HL-60 (cell line): ENCODE measurements around the gene ZFYVE26.

Experiments used
- DNase-seq, 2 experiments: peaks; one replicate each; pipeline ENCODE4 v3.0.0-alpha.2; 2010 to 2020; ENCODE audit warnings: low read depth in 1 of 2, low spot score in 1 of 2
- H3K27ac ChIP-seq: fragments of 250-450 bp; sonication (Bioruptor Pico); replicated peaks from 2 replicates; pipeline ENCODE4 v1.5.1; 2020; ENCODE audit warnings: mild to moderate bottlenecking, moderate library complexity
- H3K27me3 ChIP-seq: fragments of 250-450 bp; sonication (Bioruptor Pico); 2 replicates; pipeline ENCODE4 v1.5.1; 2021; ENCODE audit warnings: mild to moderate bottlenecking, moderate library complexity; ENCODE audit not compliant: insufficient read depth, poor library complexity, severe bottlenecking
- H3K4me3 ChIP-seq: replicated peaks from 2 replicates; pipeline ENCODE4 v1.5.1; 2011; ENCODE audit warnings: mild to moderate bottlenecking, control low read depth, low read length; ENCODE audit not compliant: insufficient read depth
- CTCF ChIP-seq: IDR thresholded peaks from one replicate; pipeline ENCODE4 v1.5.1; 2011; ENCODE audit warnings: low read length, control low read depth, inconsistent platforms; ENCODE audit not compliant: insufficient read depth
- GABPA ChIP-seq: IDR thresholded peaks from 2 replicates; pipeline ENCODE4 v1.6.1; 2012; ENCODE audit warnings: low read depth
- POLR2AphosphoS5 ChIP-seq: IDR thresholded peaks from 2 replicates; pipeline ENCODE4 v1.6.1; 2012; ENCODE audit warnings: low read depth
- REST ChIP-seq: IDR thresholded peaks from 2 replicates; pipeline ENCODE4 v1.6.1; 2012; ENCODE audit warnings: low read depth; ENCODE audit not compliant: insufficient replicate concordance
- SPI1 ChIP-seq: IDR thresholded peaks from 2 replicates; pipeline ENCODE4 v1.6.1; 2012; ENCODE audit warnings: low read depth, mild to moderate bottlenecking, borderline replicate concordance

ZFYVE26 gene

GRCh38 chr14:67748312-67748711 is 68.1 kb downstream of the ZFYVE26 start:
- no peak for TF ChIP-seq CTCF
- no peak for TF ChIP-seq POLR2AphosphoS5
- no peak for TF ChIP-seq SPI1
- no peak for TF ChIP-seq GABPA
- no peak for TF ChIP-seq REST
- H3K27ac ChIP-seq, result no peak overlapping the region
- H3K27me3 ChIP-seq, result no peaks in the 10 kb centered on the region
- H3K4me3 ChIP-seq, result no peak overlapping the region
- no peak for DNase-seq

GRCh38 chr14:67746927-67747326 is 69.5 kb downstream of the ZFYVE26 start:
- DNase-seq, result no peak
- no peak overlapping the region for H3K4me3 ChIP-seq
- no peaks in the 10 kb centered on the region for H3K27me3 ChIP-seq
- no peak for TF ChIP-seq SPI1
- no peak for TF ChIP-seq REST
- TF ChIP-seq POLR2AphosphoS5, result no peak
- TF ChIP-seq CTCF, result no peak
- TF ChIP-seq GABPA, result no peak
- H3K27ac ChIP-seq, result no peak overlapping the region

- DNase-seq, result no peak
- TF ChIP-seq CTCF, result no peak
- no peak for TF ChIP-seq SPI1
- no peak for TF ChIP-seq GABPA
- no peak for TF ChIP-seq REST
- no peak for TF ChIP-seq POLR2AphosphoS5
- Histone ChIP-seq H3K27ac (no peak overlapping the region), H3K27me3 (no peaks in the 10 kb centered on the region), H3K4me3 (no peak overlapping the region)
These were observed 72.3 kb downstream of the ZFYVE26 start for GRCh38 chr14:67744046-67744445.
